Measurements from ENCODE around the gene ABCA2.

Gene ABCA2

DNA sequence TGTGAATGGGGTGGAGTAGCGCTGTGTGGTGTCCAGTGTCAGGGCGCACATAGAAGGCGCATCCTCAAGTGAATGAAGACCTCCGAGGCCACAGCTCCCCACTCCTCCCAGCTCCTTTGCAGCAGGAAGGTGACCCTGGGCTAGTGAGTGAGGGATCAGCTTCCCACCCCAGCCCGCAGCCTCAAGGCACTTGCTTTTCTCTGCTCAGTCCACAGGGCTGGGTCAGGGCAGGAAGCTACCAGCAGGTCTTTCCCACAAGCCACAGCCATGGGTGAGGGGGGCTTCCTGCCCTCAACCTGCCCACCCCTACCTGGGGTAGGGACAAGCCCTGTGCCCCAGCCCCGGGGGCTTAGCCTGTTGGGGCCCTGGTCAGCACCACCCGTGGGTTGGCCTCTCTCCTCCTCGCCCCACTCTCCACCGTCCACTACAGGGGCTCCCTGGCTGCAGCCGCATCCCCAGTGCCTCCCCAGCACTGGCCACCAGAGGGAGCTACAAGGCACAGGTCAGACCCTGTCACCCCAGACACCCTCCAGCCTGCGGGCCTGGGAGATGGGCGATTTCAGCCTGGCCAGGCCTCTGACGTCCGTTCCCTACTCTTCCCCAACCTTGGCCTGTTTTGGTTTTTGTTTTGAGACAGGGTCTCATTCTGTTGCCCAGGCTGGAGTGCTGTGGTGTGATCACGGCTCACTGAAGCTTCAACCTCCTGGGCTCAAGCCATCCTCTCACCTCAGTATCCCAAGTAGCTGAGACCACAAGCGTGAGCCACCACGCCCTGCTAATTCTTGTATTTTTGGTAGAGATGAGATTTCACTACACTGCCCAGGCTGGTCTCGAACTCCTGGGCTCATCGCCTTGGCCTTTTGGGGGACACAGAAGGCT, 1.3 kb upstream of the ABCA2 start:
- TF ChIP-seq, protein P1, sequence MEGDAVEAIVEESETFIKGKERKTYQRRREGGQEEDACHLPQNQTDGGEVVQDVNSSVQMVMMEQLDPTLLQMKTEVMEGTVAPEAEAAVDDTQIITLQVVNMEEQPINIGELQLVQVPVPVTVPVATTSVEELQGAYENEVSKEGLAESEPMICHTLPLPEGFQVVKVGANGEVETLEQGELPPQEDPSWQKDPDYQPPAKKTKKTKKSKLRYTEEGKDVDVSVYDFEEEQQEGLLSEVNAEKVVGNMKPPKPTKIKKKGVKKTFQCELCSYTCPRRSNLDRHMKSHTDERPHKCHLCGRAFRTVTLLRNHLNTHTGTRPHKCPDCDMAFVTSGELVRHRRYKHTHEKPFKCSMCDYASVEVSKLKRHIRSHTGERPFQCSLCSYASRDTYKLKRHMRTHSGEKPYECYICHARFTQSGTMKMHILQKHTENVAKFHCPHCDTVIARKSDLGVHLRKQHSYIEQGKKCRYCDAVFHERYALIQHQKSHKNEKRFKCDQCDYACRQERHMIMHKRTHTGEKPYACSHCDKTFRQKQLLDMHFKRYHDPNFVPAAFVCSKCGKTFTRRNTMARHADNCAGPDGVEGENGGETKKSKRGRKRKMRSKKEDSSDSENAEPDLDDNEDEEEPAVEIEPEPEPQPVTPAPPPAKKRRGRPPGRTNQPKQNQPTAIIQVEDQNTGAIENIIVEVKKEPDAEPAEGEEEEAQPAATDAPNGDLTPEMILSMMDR (IDR thresholded peaks at IDR 0.05), result peak; percentile 78
- H3K27ac ChIP-seq, result no peak overlapping the region

DNA sequence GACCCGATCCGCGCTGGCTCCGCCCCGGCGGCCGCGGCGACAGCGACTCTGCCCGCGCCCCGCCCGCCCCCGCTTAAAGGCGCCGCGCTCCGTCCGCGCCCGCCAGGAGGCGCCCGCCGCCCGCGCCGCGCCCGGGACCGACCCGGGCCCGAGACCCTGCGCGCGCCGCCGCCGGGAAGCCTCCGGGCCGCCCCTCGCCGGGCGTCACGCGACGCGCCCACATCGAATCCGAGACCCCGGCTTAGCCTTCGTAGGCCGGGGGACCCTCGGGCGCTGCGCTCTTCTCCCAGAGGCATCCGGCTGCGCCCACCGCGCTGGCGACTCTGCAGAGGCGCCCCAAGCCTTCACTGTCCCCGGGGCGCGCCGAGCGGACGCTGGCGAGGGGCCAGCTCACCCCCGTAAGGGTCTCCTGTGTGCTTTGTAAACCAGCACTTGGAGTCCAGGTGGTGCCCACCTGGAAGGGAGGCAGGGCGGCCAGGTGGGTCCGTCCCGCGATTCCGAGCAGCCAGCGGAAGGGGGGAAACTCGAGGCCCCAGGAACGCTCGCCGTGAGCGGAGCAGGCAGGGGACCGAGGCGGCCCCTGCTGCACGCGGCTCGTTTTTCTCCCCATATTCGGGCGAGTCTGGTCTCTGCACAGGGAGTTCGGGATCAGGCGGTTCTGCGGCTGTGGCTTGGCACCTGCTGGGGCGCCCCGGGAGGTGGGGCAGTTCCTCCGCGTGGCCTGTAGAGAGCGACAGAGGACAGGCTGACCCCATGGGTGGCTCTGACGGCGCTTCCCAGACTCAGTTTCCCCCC, 423 bp upstream of the ABCA2 start:
- peak overlapping the region; percentile 74 for H3K4me3 ChIP-seq (ENCODE audit: low read depth, low read length)
- H2AFZ ChIP-seq, result peak overlapping the region; percentile 91
- peak overlapping the region; percentile 97 for H3K4me2 ChIP-seq (ENCODE audit: low read length)
- peaks cover 3% of the 10 kb centered on the region for H3K79me2 ChIP-seq
- no peaks in the 10 kb centered on the region for H3K36me3 ChIP-seq (ENCODE audit: control insufficient read depth, insufficient read depth, low read length)
- no peaks in the 10 kb centered on the region for H3K27me3 ChIP-seq (ENCODE audit: control insufficient read depth, insufficient read depth, low read length)
- H3K4me1 ChIP-seq, result peaks cover 12% of the 10 kb centered on the region
- H3K9me3 ChIP-seq (ENCODE audit: control insufficient read depth, low read length), result no peaks in the 10 kb centered on the region
- no peak overlapping the region for H3K9ac ChIP-seq
- H3K27ac ChIP-seq, result no peak overlapping the region
- TF ChIP-seq, protein P1 (IDR thresholded peaks at IDR 0.05), result peak; percentile 12

More for the DNA sequence above, 1.3 kb upstream of the ABCA2 start:
- no peak overlapping the region for H3K4me3 ChIP-seq (ENCODE audit: low read depth, low read length)
- no peak overlapping the region for H3K9ac ChIP-seq
- H3K4me2 ChIP-seq (ENCODE audit: low read length), result peak overlapping the region; percentile 97
- H3K79me2 ChIP-seq, result peaks cover 3% of the 10 kb centered on the region
- H3K9me3 ChIP-seq (ENCODE audit: control insufficient read depth, low read length), result no peaks in the 10 kb centered on the region
- H3K36me3 ChIP-seq (ENCODE audit: control insufficient read depth, insufficient read depth, low read length), result no peaks in the 10 kb centered on the region
- no peaks in the 10 kb centered on the region for H3K27me3 ChIP-seq (ENCODE audit: control insufficient read depth, insufficient read depth, low read length)
- H2AFZ ChIP-seq, result no peak overlapping the region
- H3K4me1 ChIP-seq, result peaks cover 12% of the 10 kb centered on the region

DNA sequence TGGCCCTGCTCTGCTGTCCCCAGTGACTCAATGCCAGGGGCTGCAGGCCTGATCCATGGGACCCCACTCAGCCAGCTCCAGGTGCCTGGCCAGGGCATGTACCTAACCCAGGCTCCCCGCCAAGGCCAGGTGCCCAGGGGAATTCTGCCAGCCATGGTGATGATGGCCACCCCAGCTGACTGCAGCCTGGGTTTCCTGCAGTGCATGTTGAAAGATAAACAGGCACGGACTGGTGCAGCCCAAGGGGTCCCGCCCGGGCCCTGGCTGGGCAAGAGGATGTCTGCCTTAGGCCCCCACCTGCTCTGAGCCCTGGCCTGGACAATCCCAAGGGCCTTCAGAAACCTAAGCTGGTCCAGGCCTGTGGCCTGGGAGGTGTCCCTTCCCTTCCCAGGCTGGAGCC, 1.2 kb downstream of the ABCA2 start:
- Histone ChIP-seq H3K79me2 (peaks cover 3% of the 10 kb centered on the region), H3K9me3 (ENCODE audit: control insufficient read depth, low read length) (no peaks in the 10 kb centered on the region), H3K36me3 (ENCODE audit: control insufficient read depth, insufficient read depth, low read length) (no peaks in the 10 kb centered on the region), H3K4me1 (peaks cover 12% of the 10 kb centered on the region), H3K9ac (no peak overlapping the region), H2AFZ (no peak overlapping the region), H3K27ac (peak overlapping the region; percentile 64), H3K4me3 (ENCODE audit: low read depth, low read length) (peak overlapping the region; percentile 62), H3K4me2 (ENCODE audit: low read length) (peak overlapping the region; percentile 84), H3K27me3 (ENCODE audit: control insufficient read depth, insufficient read depth, low read length) (no peaks in the 10 kb centered on the region)
- TF ChIP-seq, protein P1 (IDR thresholded peaks at IDR 0.05), result no peak

DNA sequence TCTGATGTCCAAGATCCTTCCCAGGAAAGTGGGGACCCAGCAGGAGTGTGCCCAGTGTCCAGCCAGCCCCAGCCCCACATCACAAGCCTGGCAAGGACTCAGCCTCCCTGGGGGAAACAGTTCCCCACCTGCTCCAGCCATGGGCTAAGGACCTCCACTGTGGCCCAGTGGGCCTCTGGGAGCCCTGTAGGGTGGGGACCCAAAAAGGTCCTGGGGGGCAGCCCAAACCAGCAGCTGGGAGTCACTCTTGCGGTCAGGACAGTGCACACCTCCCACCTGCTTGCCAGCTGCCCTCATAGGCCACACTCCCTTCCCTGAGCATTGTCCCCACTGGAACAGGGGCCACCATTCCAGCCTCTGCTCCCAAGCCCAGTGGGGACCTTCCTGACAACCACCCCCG, 1.7 kb downstream of the ABCA2 start:
- Histone ChIP-seq H3K36me3 (ENCODE audit: control insufficient read depth, insufficient read depth, low read length) (no peaks in the 10 kb centered on the region), H3K27ac (peak overlapping the region; percentile 64), H3K79me2 (peaks cover 3% of the 10 kb centered on the region), H3K27me3 (ENCODE audit: control insufficient read depth, insufficient read depth, low read length) (no peaks in the 10 kb centered on the region), H3K4me2 (ENCODE audit: low read length) (peak overlapping the region; percentile 84), H3K4me3 (ENCODE audit: low read depth, low read length) (peak overlapping the region; percentile 6), H3K9ac (no peak overlapping the region), H2AFZ (no peak overlapping the region), H3K4me1 (peaks cover 12% of the 10 kb centered on the region), H3K9me3 (ENCODE audit: control insufficient read depth, low read length) (no peaks in the 10 kb centered on the region)
- TF ChIP-seq, protein P1 (IDR thresholded peaks at IDR 0.05), result no peak

Measured in parathyroid adenoma (tissue), 2 donors.